Tibial artery (tissue), 4 donors: ENCODE data around the gene LIX1L.

Experiments
- DNase-seq, 2 donors: peaks; one replicate each; pipeline ENCODE4 v3.0.0-alpha.2; 2019
- H3K27ac ChIP-seq, 2 donors: fragments of 200-600 bp; sonication (generic) in 1 of 2; 1 replicate in 1 of 2; 2 replicates in 1 of 2; pipeline ENCODE4 v1.5.1; 2018 to 2019; ENCODE audit warnings: mild to moderate bottlenecking in 1 of 2
- H3K27me3 ChIP-seq, 2 donors: fragments of 200-600 bp; sonication (generic) in 1 of 2; one replicate each; pipeline versions ENCODE4 v1.5.1 to v1.6.0; 2016 to 2019
- H3K36me3 ChIP-seq, 3 donors: fragments of 200-600 bp; sonication (generic) in 2 of 3; one replicate each; pipeline ENCODE4 v1.5.1; 2016 to 2019; ENCODE audit warnings: mild to moderate bottlenecking in 2 of 3
- H3K4me1 ChIP-seq, 4 donors: fragments of 200-600 bp; sonication (generic) in 2 of 4; 1 replicate in 3 of 4; 2 replicates in 1 of 4; pipeline ENCODE4 v1.5.1; 2016 to 2019
- H3K4me3 ChIP-seq, 2 donors: fragments of 200-600 bp; sonication (generic) in 1 of 2; 1 replicate in 1 of 2; 2 replicates in 1 of 2; pipeline ENCODE4 v1.5.1; 2018 to 2019; ENCODE audit warnings: mild to moderate bottlenecking in 2 of 2
- H3K9me3 ChIP-seq, 3 donors: fragments of 200-600 bp; sonication (generic) in 1 of 3; one replicate each; pipeline ENCODE4 v1.5.1; 2016 to 2019
- CTCF ChIP-seq, 2 experiments: fragments of 200-600 bp in 1 of 2; fragments of 450-650 bp in 1 of 2; IDR thresholded peaks; one replicate each; pipeline ENCODE4 v1.5.1; 2017 to 2019; ENCODE audit warnings: antibody characterized with exemption in 2 of 2, mild to moderate bottlenecking in 1 of 2, moderate library complexity in 1 of 2
- intact Hi-C: fragments of 100-400 bp; cut with DNase I; formaldehyde crosslinking; loops from one replicate; pipeline ENCODE4 v1.15.0; 2023; ENCODE audit warnings: low total_unique reads

The LIX1L gene

GRCh38 chr1:145951526-145951925 lies 6.3 kb downstream of the LIX1L start:
- Histone ChIP-seq H3K27me3 (no peaks in the 10 kb centered on the region), H3K27ac (no peak overlapping the region), H3K9me3 (no peaks in the 10 kb centered on the region), H3K4me3 (no peak overlapping the region), H3K36me3 (peaks cover 4 to 25% (median 8%) of the 10 kb centered on the region in 3 donors), H3K4me1 (peaks cover 0 to 68% (median 42%) of the 10 kb centered on the region in 4 donors)
- no peak for TF ChIP-seq CTCF (IDR thresholded peaks at IDR 0.05)
- DNase-seq: no peak
- intact Hi-C loops: no loop called here

- H3K4me1 ChIP-seq: peaks cover 0 to 45% (median 19%) of the 10 kb centered on the region in 4 donors
- no peak overlapping the region for H3K4me3 ChIP-seq
- no peak for TF ChIP-seq CTCF (IDR thresholded peaks at IDR 0.05)
- intact Hi-C loops: no loop called here
- no peaks in the 10 kb centered on the region for H3K27me3 ChIP-seq
- H3K9me3 ChIP-seq: no peaks in the 10 kb centered on the region
- no peak for DNase-seq
- H3K36me3 ChIP-seq: peaks cover 4 to 28% (median 14%) of the 10 kb centered on the region in 3 donors
- no peak overlapping the region for H3K27ac ChIP-seq
Observed at GRCh38 chr1:145949219-145949618, 8.6 kb downstream of the LIX1L start.

GRCh38 chr1:145947551-145947950 lies 10.3 kb downstream of the LIX1L start:
- peaks cover 4 to 45% (median 28%) of the 10 kb centered on the region in 3 donors for H3K36me3 ChIP-seq
- no peak overlapping the region for H3K27ac ChIP-seq
- H3K4me1 ChIP-seq: peaks cover 0 to 30% (median 9%) of the 10 kb centered on the region in 4 donors
- H3K4me3 ChIP-seq: no peak overlapping the region
- H3K27me3 ChIP-seq: no peaks in the 10 kb centered on the region
- intact Hi-C loops: no loop called here
- DNase-seq: no peak
- no peaks in the 10 kb centered on the region for H3K9me3 ChIP-seq
- no peak for TF ChIP-seq CTCF (IDR thresholded peaks at IDR 0.05)

DNA sequence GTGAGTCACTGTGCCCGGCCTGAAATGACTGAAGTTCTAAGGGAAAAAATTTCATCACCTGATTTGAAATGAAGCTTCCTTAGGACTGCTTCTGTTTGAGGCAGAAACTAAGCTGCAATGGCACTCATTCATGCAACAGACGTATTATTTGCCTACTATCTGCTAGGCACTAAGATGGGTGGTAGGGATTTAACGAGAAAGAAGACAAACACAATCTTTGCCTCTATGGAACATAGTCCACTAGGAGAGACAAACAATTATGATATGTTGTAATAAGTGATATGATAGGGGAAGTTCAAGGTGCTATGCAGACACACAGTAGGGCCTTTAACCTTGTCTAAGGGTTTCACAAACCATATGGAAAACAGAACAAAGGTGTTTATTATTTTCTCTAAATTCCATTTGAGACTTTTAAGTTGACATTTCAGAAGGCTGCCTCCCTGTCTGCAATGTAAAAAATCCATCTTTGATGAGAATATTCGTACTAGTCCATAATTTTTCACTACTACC lies 11.3 kb downstream of the LIX1L start:
- no peak for DNase-seq
- H3K27ac ChIP-seq: no peak overlapping the region
- H3K36me3 ChIP-seq: peaks cover 13 to 55% (median 32%) of the 10 kb centered on the region in 3 donors
- peaks cover 0 to 22% (median 7%) of the 10 kb centered on the region in 4 donors for H3K4me1 ChIP-seq
- no peaks in the 10 kb centered on the region for H3K9me3 ChIP-seq
- TF ChIP-seq CTCF (IDR thresholded peaks at IDR 0.05): no peak
- intact Hi-C loops: no loop called here
- H3K27me3 ChIP-seq: no peaks in the 10 kb centered on the region
- no peak overlapping the region for H3K4me3 ChIP-seq

DNA sequence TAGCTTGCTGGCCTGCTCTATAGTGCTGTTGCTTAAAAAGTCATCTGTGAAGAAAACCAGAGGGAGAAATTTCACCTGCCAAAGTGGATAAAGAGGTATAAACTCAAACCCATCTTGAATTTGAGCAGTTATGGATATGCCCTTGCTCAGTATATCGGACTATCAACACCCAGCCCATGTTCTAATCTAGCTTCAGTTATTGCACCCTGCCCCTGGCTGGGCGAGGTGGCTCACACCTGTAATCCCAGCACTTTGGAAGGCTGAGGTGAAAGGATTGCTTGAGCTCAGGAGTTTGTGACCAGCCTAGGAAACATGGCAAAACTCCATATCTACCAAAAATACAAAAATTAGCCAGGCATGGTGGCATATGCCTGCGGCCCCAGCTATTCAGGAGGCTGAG lies 13.3 kb downstream of the LIX1L start:
- TF ChIP-seq CTCF (IDR thresholded peaks at IDR 0.05): no peak
- no peak for DNase-seq
- Histone ChIP-seq H3K4me1 (peaks cover 0 to 7% (median under 1%) of the 10 kb centered on the region in 4 donors), H3K36me3 (peaks cover 17 to 51% (median 32%) of the 10 kb centered on the region in 3 donors), H3K27ac (no peak overlapping the region), H3K9me3 (no peaks in the 10 kb centered on the region), H3K27me3 (no peaks in the 10 kb centered on the region), H3K4me3 (no peak overlapping the region)
- intact Hi-C loops: no loop called here

- no peak overlapping the region for H3K4me3 ChIP-seq
- no peak for DNase-seq
- H3K9me3 ChIP-seq: no peaks in the 10 kb centered on the region
- H3K27ac ChIP-seq: no peak overlapping the region
- intact Hi-C loops: no loop called here
- no peak for TF ChIP-seq CTCF (IDR thresholded peaks at IDR 0.05)
- no peaks in the 10 kb centered on the region for H3K27me3 ChIP-seq
- H3K4me1 ChIP-seq: no peaks in the 10 kb centered on the region
- H3K36me3 ChIP-seq: peaks cover 19 to 49% (median 32%) of the 10 kb centered on the region in 3 donors
Observed at GRCh38 chr1:145942871-145943270, 14.9 kb downstream of the LIX1L start.
